ACHN (cell line): ENCODE measurements around the gene ABLIM2.
A peak's percentile ranks its signal among the peaks of the same experiment; 100 is the strongest.

ENCODE experiments used
- DNase-seq: peaks from one replicate; pipeline ENCODE4 v3.0.0-alpha.2; 2015
- in situ Hi-C: cut with HindIII; loops from 2 replicates; pipeline ENCODE4 v1.10.0; 2017; ENCODE audit warnings: low sequenced_read_pairs, low pct_ligation_motif_present, low pct_unique_long_range_greater_than_20kb

ABLIM2 gene

DNA sequence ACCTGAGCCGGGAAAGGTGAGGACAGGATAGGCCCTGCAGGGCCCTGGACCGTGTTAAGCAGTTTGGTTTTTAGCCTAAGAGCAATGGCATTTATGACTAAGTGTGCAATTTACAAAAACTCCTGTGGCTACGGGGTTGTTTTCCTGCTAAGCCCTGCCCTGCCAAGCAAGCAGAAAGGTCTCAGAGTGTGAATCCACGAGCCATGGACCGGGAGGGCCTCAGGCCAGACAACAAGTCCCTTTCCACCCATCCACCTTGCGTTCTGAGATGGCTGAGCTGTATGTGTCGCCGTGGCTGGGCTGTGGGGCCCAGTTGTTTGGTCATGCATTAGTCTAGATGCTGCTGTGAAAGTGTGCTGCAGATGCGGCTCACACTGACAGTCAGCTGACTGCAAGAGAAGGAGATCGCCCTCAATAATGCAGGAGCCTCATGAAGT lies 185.1 kb downstream of the ABLIM2 start:
- DNase-seq: peak; percentile 25
- in situ Hi-C loops: no loop called here

DNA sequence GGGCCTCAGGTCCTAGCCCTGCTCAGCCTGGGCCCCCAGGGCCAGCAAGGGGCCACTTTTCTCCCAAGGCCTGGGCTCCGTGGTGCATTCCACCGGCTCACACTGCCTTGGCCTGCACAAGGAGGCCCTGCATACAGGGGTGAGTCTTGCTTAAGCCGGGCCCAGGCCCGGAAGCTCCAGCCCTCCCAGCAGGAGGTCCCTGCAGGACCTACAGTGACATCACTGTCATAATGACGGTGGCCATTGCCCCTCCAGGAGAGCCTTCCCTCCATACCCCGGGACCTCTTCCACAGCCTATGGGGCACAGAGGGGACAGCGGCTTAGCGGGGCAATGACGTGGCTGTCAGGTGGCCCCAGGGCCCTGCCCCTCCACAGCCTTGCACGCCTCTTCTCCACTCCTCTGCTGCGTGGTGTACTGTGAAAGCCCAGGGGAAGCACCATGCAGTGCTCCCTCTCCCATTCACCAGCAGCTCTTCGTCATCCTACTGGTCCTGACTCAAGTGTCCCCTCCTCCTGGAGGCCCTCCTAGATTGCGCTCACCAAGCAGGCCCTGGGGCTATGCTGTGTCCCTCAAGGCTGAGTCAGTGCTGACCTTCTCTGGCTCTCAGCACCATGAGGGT lies 186.6 kb downstream of the ABLIM2 start:
- in situ Hi-C loops: no loop called here
- no peak for DNase-seq

DNA sequence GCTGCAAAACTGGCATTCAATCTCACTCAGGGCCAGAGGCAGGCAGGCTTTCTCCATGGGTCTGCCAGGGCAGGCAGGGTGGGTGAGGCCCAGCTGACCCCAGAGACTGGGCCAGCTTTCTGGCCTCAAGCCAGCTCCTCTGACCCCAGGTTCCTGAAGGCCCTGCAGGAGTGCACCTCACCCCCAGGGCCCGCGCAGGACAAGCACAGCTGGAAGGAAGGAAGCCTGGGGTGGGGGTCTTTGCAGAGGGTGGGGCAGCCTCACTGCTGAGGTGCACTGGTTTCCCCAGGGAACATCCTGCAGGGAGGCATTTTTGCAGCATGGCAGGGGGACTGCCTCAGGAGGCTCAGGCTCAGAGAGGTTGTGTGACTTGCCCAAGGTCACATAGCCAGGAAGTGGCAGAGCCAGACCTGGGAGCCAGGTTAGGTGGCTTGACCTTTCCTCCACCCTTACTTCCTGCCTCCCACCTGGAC lies 187.4 kb downstream of the ABLIM2 start:
- DNase-seq: no peak
- in situ Hi-C loops: no loop called here

DNA sequence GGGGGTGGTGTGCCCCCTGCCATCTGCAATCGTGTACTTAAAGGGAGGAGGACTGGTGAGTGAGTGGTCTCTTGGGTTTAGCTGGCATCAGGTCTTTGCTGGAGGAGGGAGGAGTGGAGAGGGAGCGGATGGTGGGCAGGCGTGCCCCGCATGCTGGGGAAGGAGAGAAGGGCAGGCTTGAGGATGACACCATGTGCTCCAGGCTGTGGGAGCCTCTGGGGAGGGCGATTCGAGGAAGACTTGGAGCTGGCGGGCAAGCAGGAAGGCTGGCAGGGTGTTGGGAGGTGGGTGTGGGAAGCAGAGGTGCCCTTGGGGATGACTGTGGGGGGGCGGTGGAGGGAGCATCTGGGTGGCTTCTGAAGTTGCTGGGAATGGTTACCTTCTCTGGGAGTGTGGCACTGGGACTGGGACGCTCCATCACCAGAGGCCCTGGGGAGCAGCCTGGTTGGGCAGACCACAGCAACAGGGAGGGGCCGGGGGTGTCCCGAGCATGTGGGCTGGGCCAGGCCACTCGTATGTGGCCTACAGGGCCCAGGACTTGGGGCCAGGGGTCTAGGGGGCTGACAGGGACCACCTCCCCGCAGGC lies 188.2 kb downstream of the ABLIM2 start:
- DNase-seq: no peak
- in situ Hi-C loops: no loop called here

DNA sequence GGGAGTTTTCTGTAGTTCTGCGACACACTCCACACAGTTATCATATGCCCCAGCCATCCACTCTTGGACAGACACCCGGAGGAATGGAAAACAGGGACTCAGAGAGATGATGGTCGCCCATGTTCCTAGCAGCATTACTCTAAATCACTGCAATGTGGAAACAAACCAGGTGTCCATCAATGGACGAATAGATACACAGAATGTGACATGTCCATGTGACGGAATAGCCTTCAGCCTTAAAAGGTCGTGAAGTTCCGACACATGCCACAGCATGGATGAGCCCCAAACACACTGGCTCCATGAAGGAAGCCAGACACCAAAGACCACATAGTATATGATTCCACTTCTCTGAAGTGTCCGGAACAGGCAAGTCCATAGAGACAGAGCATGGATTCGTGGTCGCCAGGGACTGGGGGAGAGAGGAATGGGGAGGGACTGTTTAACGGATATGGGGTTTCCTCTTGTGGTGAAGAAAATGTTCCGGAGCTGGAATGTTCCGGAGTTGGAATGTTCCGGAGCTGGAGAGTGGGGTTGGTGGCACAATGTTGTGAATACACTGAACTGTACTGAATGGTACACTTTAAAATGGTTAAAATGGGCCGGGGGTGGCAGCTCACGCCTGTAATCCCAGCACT lies 190.2 kb downstream of the ABLIM2 start:
- in situ Hi-C loops: no loop called here
- no peak for DNase-seq

DNA sequence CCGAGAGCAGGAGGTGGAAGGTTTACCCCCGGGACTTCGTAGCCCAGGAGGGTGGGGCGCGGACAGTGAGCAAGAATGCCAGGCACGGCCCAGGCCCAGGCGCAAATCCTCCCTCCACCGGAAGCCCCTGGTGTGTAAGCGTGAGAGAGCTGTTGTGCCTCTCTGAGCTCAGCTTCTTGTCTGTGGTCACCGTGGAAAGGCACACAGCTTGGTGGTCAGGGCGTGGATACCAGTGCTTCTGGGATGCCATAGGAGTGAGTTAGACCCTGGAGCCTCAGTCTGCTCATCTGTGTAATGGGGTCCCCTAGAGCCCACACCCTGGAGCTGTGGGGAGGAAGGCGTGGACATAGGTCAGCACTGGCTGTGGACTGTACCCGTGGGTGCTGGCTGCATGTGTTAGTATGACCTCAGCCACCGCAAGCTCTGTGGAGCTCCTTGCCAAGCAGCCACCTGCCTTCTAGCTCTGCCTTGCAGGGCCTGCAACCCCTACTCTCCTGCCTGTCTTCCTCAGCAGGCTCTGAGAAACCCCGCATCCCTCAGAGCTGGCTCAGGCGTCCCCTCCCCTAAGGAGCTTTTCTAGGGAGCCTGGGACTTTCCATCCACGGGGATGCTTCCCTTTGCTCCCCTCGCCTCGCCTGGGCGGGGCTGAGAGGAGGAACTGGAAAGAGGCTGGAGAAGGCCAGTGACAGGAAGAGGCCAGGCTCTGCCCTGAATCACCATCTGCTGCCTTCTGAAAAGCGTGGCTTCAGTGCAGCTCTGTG lies 190.9 kb downstream of the ABLIM2 start:
- in situ Hi-C loops: no loop called here
- no peak for DNase-seq

DNA sequence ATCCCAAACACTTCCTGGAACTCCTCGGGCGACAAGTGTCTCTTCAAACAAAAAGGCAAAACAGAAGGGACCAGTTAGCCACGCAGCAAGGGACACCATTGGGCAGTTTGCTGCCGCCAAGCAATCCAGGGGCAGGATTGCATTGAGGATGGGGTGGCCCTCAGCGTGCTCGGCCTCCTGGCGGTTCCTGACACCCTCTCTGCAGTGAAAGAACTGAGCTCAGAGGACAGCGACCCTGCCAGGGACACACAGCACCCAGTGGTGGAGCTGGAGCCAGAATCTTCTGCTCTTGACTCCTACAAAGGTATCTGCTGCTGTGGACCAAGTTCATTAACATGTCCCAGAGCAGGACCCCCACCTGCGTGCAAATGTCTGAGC lies 191.6 kb downstream of the ABLIM2 start:
- DNase-seq: no peak
- in situ Hi-C loops: no loop called here

DNA sequence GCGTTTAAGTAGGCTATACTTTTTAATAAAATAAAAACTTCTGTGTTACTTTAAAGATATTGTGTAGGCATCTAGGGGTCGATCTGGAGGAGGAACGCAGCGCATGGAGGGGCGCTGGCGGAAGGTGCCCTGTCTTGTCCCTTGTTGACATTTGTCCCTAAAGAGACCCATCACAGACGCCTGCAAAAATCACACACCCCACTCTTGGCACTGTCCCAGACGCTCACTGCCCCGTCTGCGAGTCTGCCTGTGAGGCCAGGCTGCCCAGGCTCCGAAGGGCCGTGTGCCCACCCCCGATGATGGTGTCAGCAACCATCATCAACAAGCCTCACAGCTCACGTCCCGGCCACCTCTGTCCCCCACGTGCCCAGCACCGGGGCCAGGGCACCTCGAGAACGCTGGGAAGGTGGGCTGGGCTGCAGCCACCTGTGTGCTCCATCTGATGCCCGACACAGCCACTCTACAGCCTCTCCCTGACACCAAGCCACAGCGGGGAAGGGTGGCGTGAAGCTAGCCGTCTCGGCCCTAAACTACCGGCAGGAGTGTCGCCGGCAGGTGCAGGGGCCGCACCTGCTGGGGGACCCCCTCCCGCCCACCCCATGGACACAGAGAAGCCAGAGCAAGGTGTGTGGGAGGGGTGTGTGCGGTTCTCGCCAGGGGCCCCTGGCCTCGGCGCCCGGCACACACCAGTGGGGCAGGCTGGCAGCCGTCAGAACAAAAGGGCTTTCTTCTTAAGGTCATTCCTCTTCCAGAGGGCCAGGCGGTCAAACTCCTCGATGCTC lies 192.1 kb downstream of the ABLIM2 start:
- in situ Hi-C loops: no loop called here
- no peak for DNase-seq

DNA sequence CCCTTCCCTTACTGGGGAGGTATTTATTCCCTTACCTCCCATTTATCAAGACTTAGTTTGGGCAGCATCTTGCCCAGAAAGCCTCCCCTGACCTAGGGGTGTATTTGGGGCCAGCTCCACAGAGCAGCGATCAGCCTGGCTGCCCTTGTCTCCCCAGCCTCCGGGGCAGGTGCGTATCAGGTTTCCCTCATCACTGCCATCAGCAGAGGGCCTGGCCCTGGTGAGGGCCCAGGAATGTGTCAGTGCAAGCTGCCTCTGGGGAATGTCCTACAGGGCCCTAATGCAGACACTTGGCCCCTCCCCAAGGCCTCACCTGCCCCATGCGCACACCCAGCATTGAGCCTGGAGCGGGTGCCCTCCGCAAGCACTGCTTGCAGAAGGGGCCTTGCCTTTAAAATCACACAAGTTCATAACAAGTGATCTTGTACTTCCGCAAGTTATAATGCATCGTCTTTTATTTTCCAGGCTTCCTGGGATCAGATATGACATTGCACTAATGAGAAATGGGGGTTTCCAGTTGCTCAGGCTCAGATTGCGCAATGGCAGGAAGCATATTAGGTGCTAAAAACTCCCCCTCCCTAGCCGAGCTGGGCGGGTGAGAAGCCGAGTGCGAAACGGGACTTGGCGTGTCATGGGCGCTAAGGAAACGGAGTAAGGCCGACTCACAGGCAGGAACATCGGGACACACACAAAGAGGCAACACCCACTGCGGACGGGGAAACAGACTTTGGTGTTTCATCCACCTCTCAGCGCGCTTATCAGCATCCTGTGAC lies 193.5 kb downstream of the ABLIM2 start:
- DNase-seq: no peak
- in situ Hi-C loops: no loop called here

DNA sequence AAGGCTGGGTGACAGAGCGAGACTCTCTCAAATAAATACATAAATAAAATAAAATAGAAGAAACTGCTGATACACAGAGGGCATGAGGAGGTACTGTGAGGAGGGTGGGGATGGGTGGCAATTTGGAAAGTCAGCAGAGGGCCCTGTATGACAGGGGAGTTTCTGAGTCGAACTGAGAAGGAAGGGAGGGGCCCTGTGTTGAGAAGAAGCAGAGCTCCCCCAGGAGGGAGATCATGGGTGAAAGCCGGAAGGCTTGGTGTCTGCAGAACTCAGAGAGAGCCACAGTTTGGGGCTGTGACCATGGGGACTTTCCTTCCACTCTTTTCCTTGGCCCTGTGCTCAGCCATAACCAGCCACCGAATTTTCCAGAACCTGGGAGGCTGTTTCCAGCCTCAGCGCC lies 194.2 kb downstream of the ABLIM2 start:
- no peak for DNase-seq
- in situ Hi-C loops: no loop called here

DNA sequence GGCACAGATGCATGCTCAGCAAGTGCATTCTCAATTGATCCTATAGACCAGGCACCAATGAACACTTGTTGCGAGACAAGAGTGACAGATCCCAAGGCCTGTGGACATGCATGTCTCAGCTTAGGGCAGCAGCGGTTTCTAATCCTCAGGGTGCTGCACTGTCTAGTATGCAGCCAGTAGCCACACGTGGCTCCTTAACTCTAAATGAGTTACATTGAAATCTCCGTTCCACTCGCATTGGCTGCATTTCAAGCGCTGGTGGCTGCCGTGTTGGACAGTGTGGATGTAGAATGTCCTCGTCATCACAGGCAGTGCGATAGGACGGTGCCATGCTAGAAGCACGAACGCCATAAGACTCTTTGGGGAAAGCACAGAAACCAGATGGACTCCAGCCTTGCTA lies 194.9 kb downstream of the ABLIM2 start:
- in situ Hi-C loops: no loop called here
- DNase-seq: no peak

DNA sequence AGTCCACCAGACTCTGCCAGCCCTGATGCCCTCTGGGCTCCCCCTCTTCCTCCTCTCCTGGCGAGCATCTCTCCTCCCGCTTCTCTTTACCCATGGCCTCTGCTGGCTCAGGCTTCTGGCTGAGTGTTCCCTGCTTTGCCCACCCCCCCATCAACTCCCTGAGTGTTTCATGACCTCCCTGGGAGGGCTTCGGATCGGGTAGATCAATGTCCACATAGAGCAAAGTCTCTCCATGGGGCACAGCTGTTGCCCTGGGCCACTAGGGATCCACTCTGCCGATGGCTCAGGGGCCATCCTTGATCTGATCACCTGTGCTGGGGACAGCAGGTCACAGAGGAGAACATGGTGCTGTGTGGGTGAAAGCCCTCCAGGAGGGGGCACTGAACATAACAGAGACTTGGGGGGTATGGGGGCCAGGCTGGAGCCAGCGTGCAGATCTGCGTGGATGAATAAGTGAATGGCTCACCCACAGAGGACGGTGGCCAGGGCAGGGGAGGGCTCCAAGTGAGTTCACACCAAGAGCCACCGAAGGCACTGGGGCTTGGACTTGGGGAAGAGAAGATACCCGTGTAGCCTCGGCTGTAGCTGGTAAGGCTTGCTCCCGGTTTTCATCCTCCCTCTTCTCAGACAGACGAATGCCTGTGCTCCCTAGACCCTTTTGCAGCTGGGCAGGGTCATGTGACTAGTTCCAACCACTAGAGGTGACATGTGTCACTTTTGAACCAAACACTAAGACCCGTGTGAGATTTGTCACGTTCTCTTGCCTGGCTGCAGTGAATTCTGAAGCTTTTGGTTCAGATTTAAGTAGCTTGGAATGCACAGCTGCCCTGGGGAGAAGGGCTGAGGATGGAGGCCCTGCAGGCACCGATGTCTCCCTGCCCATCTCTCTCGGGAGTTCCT lies 195.8 kb downstream of the ABLIM2 start:
- DNase-seq: no peak
- in situ Hi-C loops: no loop called here

DNA sequence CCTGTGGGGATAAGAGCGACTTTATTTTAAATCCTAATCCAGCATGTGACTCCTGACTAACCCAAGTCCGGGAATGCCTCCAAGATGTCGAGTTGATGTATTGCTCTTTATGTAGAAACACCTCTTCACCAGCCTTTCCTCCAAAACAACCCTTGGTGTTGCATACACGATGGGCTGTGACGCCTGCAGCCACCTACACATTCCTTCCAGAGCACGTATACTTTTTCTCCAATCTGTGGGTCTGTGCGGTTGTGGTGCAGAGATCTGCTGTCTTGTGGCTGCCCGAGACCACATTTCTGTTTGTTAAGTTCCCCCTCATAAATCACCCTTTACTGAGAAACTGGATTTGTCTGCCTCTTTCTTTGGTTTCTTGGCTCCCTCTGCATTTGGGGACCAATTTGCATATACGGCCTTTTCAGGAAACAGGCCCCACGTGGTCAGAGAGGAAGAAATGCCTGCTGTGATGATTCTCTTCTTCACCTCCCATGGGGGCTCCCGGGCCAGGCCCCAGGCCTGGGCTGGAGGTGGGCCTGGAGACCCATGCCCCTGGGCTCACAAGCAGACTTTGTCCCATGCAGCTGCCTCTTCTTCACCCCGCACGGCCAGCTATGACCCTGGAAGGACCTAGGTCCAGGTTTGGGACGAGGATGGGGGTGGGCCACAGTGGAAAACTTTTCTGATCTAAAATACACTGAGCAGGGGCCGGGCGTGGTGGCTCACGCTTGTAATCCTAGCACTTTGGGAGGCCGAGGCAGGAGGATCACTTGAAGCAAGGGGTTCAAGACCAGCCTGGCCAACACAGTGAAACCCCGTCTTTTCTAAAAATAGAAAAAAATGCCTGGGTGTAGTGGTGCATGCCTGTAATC lies 197.6 kb downstream of the ABLIM2 start:
- DNase-seq: peak; percentile 47
- in situ Hi-C loops: no loop called here

DNA sequence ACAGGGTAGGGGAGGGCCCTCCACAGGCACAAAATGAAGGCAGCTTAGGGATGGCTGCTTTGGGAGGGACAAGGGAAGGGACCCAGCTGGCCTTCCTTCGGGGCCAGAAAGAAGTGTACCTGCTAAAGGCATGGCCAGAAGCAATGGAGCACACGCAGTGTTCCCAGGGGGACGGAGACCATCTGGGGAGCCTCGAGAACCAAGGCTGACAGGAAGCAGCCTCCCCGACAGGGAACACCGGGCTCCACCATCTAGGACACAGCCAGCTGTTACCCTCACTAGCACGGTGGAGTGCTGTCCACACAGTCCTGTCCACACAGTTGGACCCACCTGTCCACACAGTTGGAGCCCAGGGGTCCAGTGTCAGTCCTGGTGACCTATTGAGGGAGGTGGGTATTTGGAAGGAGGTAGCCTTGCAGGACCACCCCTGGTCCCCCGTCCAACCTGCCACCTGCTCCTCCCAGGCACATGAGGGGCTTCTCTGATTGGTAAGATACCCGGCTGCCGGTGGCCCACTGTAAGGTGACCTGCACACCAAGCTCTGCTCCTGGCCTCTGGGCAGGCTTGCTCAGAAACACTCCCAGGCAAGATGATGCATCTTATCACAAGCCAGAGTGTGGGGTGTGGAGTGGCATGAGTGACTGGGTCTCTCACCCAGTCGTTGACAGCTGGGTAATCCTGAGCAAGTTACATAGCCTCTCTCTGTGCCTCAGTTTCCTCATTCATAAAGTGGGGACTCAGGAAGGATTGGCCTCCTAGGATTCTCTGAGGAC lies 198.4 kb downstream of the ABLIM2 start:
- in situ Hi-C loops: no loop called here
- DNase-seq: no peak

DNA sequence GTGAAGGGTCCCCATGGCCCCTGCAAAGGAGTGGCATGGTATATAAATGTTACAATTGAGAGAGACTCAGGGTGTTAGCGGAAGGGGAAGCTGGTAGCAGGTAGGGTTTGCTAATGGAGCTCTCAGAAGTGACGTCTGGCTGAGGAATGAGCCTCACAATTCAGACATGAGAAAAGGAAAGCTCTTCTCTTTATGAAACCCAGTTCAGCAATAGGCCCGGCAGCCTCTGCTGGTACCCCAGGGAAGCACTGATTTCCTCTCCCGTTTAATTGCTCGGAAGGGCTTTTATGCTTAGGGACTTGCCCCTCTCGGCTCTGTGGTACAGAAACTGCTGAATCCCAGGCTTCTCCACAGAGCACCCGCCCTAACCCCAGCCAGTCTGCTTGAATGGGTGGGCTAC lies 199.5 kb downstream of the ABLIM2 start:
- in situ Hi-C loops: no loop called here
- no peak for DNase-seq
